Smooth muscle cell (in vitro differentiated cells): ENCODE results near the gene ADAMTSL1. TPM values are rescaled to one million over a fixed set of nuclear protein-coding genes. Genes with fewer than 3 reads are reported as not detected.

Source experiments
- DNase-seq: peaks from one replicate; lab custom pipeline; 2025; ENCODE audit not compliant: unreplicated experiment; lab: John Stamatoyannopoulos, UW
- H2AFZ ChIP-seq: fragments of 200-600 bp; sonication (generic); 2 replicates; pipeline ENCODE4 v1.6.0; 2016; ENCODE audit warnings: antibody characterized with exemption, low read depth, mild to moderate bottlenecking
- H3F3A ChIP-seq: fragments of 200-600 bp; sonication (generic); 2 replicates; pipeline ENCODE4 v1.6.0; 2017; ENCODE audit warnings: antibody characterized with exemption, low read depth
- H3K27ac ChIP-seq: fragments of 200-600 bp; sonication (generic); 2 replicates; pipeline ENCODE4 v1.5.1; 2016; ENCODE audit warnings: low read depth, mild to moderate bottlenecking
- H3K27me3 ChIP-seq: fragments of 200-600 bp; sonication (generic); 2 replicates; pipeline ENCODE4 v1.6.1; 2016; ENCODE audit warnings: low read depth, mild to moderate bottlenecking
- H3K36me3 ChIP-seq: fragments of 200-600 bp; sonication (generic); 2 replicates; pipeline ENCODE4 v1.5.1; 2016; ENCODE audit warnings: low read depth
- H3K4me1 ChIP-seq: fragments of 200-600 bp; sonication (generic); 2 replicates; pipeline ENCODE4 v1.5.1; 2016; ENCODE audit warnings: low read depth
- H3K4me2 ChIP-seq: fragments of 200-600 bp; sonication (generic); 2 replicates; pipeline ENCODE4 v1.6.0; 2016; ENCODE audit warnings: mild to moderate bottlenecking
- H3K4me3 ChIP-seq: fragments of 200-600 bp; sonication (generic); 2 replicates; pipeline ENCODE4 v1.5.1; 2016; ENCODE audit warnings: mild to moderate bottlenecking
- H3K79me2 ChIP-seq: fragments of 200-600 bp; sonication (generic); 2 replicates; pipeline ENCODE4 v1.6.0; 2016; ENCODE audit warnings: low read depth, mild to moderate bottlenecking
- H3K9ac ChIP-seq: fragments of 200-600 bp; sonication (generic); 2 replicates; pipeline ENCODE4 v1.6.0; 2016; ENCODE audit warnings: low read depth
- H3K9me3 ChIP-seq: fragments of 200-600 bp; sonication (generic); replicated peaks from 2 replicates; pipeline ENCODE4 v1.5.1; 2016; ENCODE audit warnings: low read depth
- H4K20me1 ChIP-seq: fragments of 200-600 bp; sonication (generic); 2 replicates; pipeline ENCODE4 v1.6.0; 2016; ENCODE audit warnings: low read depth
- CTCF ChIP-seq: fragments of 200-600 bp; sonication (generic); IDR thresholded peaks from 2 replicates; pipeline ENCODE4 v1.5.1; 2017; ENCODE audit warnings: borderline replicate concordance, mild to moderate bottlenecking, antibody characterized with exemption; ENCODE audit not compliant: insufficient read depth, poor library complexity, severe bottlenecking
- WGBS: methylation state at CpG from one replicate; pipeline ENCODE4 v1.1.7; 2016; ENCODE audit warnings: low lambda C conversion rate; 5-methylcytosine and 5-hydroxymethylcytosine counted together
- polyA plus RNA-seq: library from polyadenylated mRNA; unstranded; fragments of >200 nt; fragmentation: Nextera tagmentation; extraction: Ambion mirVana; gene quantifications from 2 replicates; pipeline ENCODE4 v1.2.1, GENCODE V29; 2016
- total RNA-seq: library from RNA; depleted of rRNA; stranded (reverse); fragments of >200 nt; gene quantifications from 2 replicates; pipeline ENCODE4 v1.2.3, GENCODE V29; 2014

The ADAMTSL1 gene
- total and polyA plus RNA-seq, 2 experiments from 2014 or later: 4.3 to 4.4 TPM

GRCh38 chr9:18890372-18890771, 416.4 kb downstream of the ADAMTSL1 start:
- H3K27me3 ChIP-seq: no peaks in the 10 kb centered on the region
- H3K79me2 ChIP-seq: no peaks in the 10 kb centered on the region
- H3F3A ChIP-seq: no peaks in the 10 kb centered on the region
- H3K4me2 ChIP-seq: no peak overlapping the region
- no peak overlapping the region for H3K9ac ChIP-seq
- H3K36me3 ChIP-seq: no peaks in the 10 kb centered on the region
- no peaks in the 10 kb centered on the region for H4K20me1 ChIP-seq
- 92% methylated on average over 4 of the region's 4 CpGs for WGBS
- no peak for DNase-seq
- H3K9me3 ChIP-seq: no peaks in the 10 kb centered on the region
- no peak overlapping the region for H3K27ac ChIP-seq
- no peaks in the 10 kb centered on the region for H3K4me1 ChIP-seq
- H2AFZ ChIP-seq: no peak overlapping the region
- no peak for TF ChIP-seq CTCF
- no peak overlapping the region for H3K4me3 ChIP-seq

GRCh38 chr9:18891946-18892670, 418.2 kb downstream of the ADAMTSL1 start:
- WGBS: 91% methylated on average over 5 of the region's 5 CpGs
- Histone ChIP-seq H4K20me1 (no peaks in the 10 kb centered on the region), H3K9ac (no peak overlapping the region), H2AFZ (no peak overlapping the region), H3K4me2 (no peak overlapping the region), H3K79me2 (no peaks in the 10 kb centered on the region), H3K4me3 (no peak overlapping the region), H3K9me3 (peaks cover 3% of the 10 kb centered on the region), H3K27me3 (no peaks in the 10 kb centered on the region), H3K36me3 (no peaks in the 10 kb centered on the region), H3K27ac (no peak overlapping the region), H3K4me1 (no peaks in the 10 kb centered on the region), H3F3A (no peaks in the 10 kb centered on the region)
- no peak for TF ChIP-seq CTCF
- no peak for DNase-seq

- H3K9ac ChIP-seq: no peak overlapping the region
- 73% methylated on average over 4 of the region's 4 CpGs for WGBS
- H3K36me3 ChIP-seq: no peaks in the 10 kb centered on the region
- H3K4me2 ChIP-seq: no peak overlapping the region
- no peaks in the 10 kb centered on the region for H3F3A ChIP-seq
- H2AFZ ChIP-seq: no peak overlapping the region
- no peak for TF ChIP-seq CTCF
- H3K27ac ChIP-seq: no peak overlapping the region
- H3K27me3 ChIP-seq: no peaks in the 10 kb centered on the region
- no peaks in the 10 kb centered on the region for H3K4me1 ChIP-seq
- H3K9me3 ChIP-seq: peaks cover 3% of the 10 kb centered on the region
- no peaks in the 10 kb centered on the region for H3K79me2 ChIP-seq
- no peak overlapping the region for H3K4me3 ChIP-seq
- no peak for DNase-seq
- H4K20me1 ChIP-seq: no peaks in the 10 kb centered on the region
Measured at GRCh38 chr9:18893046-18893445, 419.1 kb downstream of the ADAMTSL1 start.

GRCh38 chr9:18893491-18893890, 419.5 kb downstream of the ADAMTSL1 start:
- no peak overlapping the region for H3K4me2 ChIP-seq
- 90% methylated on average over 1 of the region's 1 CpG for WGBS
- H3K9ac ChIP-seq: no peak overlapping the region
- no peaks in the 10 kb centered on the region for H3F3A ChIP-seq
- H3K4me1 ChIP-seq: no peaks in the 10 kb centered on the region
- H4K20me1 ChIP-seq: no peaks in the 10 kb centered on the region
- no peak overlapping the region for H2AFZ ChIP-seq
- H3K9me3 ChIP-seq: peaks cover 3% of the 10 kb centered on the region
- TF ChIP-seq CTCF: no peak
- DNase-seq: no peak
- H3K27me3 ChIP-seq: no peaks in the 10 kb centered on the region
- H3K36me3 ChIP-seq: no peaks in the 10 kb centered on the region
- no peak overlapping the region for H3K4me3 ChIP-seq
- H3K27ac ChIP-seq: no peak overlapping the region
- H3K79me2 ChIP-seq: no peaks in the 10 kb centered on the region
